ENCODE results near the gene ALDH3B2.

Gene ALDH3B2

GRCh38 chr11:67654225-67654624 lies 20.2 kb downstream of the ALDH3B2 start:
- no peak overlapping the region for H2BK12ac ChIP-seq (ENCODE audit: low read length in 2 of 2)
- H4K8ac ChIP-seq (ENCODE audit: low read length), result no peak overlapping the region
- peaks cover 3% of the 10 kb centered on the region for H3K4me1 ChIP-seq (ENCODE audit: control insufficient read depth, insufficient read depth, low read depth, low read length)
- H3K27ac ChIP-seq (ENCODE audit: low read length, poor library complexity, severe bottlenecking), result no peak overlapping the region
- H3K4ac ChIP-seq (ENCODE audit: low read depth in 1 of 2, low read length in 2 of 2), result no peak overlapping the region
- H3K9ac ChIP-seq (ENCODE audit: low read length), result no peak overlapping the region
- no peak overlapping the region for H3K14ac ChIP-seq (ENCODE audit: low read length in 2 of 2)
- no peak overlapping the region for H2BK5ac ChIP-seq (ENCODE audit: low read depth, low read length, poor library complexity, severe bottlenecking)
- no peaks in the 10 kb centered on the region for H3K36me3 ChIP-seq (ENCODE audit: control insufficient read depth in 1 of 2, insufficient read depth in 2 of 2, low read depth in 1 of 2, low read length in 2 of 2)
- no peak overlapping the region for H2BK15ac ChIP-seq (ENCODE audit: low read depth, poor library complexity, severe bottlenecking)
- no peaks in the 10 kb centered on the region for H3K79me1 ChIP-seq (replicated peaks; ENCODE audit: low read length, poor library complexity, severe bottlenecking)
- H3K18ac ChIP-seq (ENCODE audit: low read depth in 1 of 2, low read length in 2 of 2), result no peak overlapping the region
- no peak overlapping the region for H2BK120ac ChIP-seq (ENCODE audit: low read depth, low read length)
- WGBS, result 81% methylated on average over 9 of the region's 9 CpGs
- no peak overlapping the region for H2AFZ ChIP-seq (ENCODE audit: low read depth, low read length)
- peaks cover 4 to 18% of the 10 kb centered on the region in 2 experiments for H3K27me3 ChIP-seq (ENCODE audit: control insufficient read depth in 1 of 2, insufficient read depth in 1 of 2, low read length in 2 of 2)
- DNase-seq, result no peak
- H3K4me2 ChIP-seq (ENCODE audit: low read length, poor library complexity, severe bottlenecking), result no peak overlapping the region
- H3K9me3 ChIP-seq (ENCODE audit: control insufficient read depth, low read length), result no peaks in the 10 kb centered on the region
- H3K23ac ChIP-seq (ENCODE audit: low read length in 2 of 2), result no peak overlapping the region
- no peak overlapping the region for H2AK5ac ChIP-seq (ENCODE audit: low read length, severe bottlenecking)
- no peak overlapping the region for H4K91ac ChIP-seq (ENCODE audit: low read length)
- H3K4me3 ChIP-seq (ENCODE audit: insufficient read depth in 1 of 2, low read depth in 1 of 2, low read length in 2 of 2), result no peak overlapping the region

GRCh38 chr11:67652965-67653845 lies 21.2 kb downstream of the ALDH3B2 start:
- Histone ChIP-seq H4K91ac (ENCODE audit: low read length) (no peak overlapping the region), H3K4me2 (ENCODE audit: low read length, poor library complexity, severe bottlenecking) (no peak overlapping the region), H2BK120ac (ENCODE audit: low read depth, low read length) (no peak overlapping the region), H3K9me3 (ENCODE audit: control insufficient read depth, low read length) (no peaks in the 10 kb centered on the region), H3K27ac (ENCODE audit: low read length, poor library complexity, severe bottlenecking) (no peak overlapping the region), H2BK15ac (ENCODE audit: low read depth, poor library complexity, severe bottlenecking) (no peak overlapping the region), H3K4ac (ENCODE audit: low read depth in 1 of 2, low read length in 2 of 2) (no peak overlapping the region), H4K8ac (ENCODE audit: low read length) (no peak overlapping the region), H3K4me1 (ENCODE audit: control insufficient read depth, insufficient read depth, low read depth, low read length) (peaks cover 3% of the 10 kb centered on the region), H2AFZ (ENCODE audit: low read depth, low read length) (no peak overlapping the region), H3K23ac (ENCODE audit: low read length in 2 of 2) (no peak overlapping the region), H2BK5ac (ENCODE audit: low read depth, low read length, poor library complexity, severe bottlenecking) (no peak overlapping the region), H2BK12ac (ENCODE audit: low read length in 2 of 2) (no peak overlapping the region), H3K18ac (ENCODE audit: low read depth in 1 of 2, low read length in 2 of 2) (no peak overlapping the region), H3K14ac (ENCODE audit: low read length in 2 of 2) (no peak overlapping the region), H3K9ac (ENCODE audit: low read length) (no peak overlapping the region), H2AK5ac (ENCODE audit: low read length, severe bottlenecking) (no peak overlapping the region), H3K79me1 (replicated peaks; ENCODE audit: low read length, poor library complexity, severe bottlenecking) (no peaks in the 10 kb centered on the region), H3K4me3 (ENCODE audit: insufficient read depth in 1 of 2, low read depth in 1 of 2, low read length in 2 of 2) (no peak overlapping the region), H3K36me3 (ENCODE audit: control insufficient read depth in 1 of 2, insufficient read depth in 2 of 2, low read depth in 1 of 2, low read length in 2 of 2) (no peaks in the 10 kb centered on the region), H3K27me3 (ENCODE audit: control insufficient read depth in 1 of 2, insufficient read depth in 1 of 2, low read length in 2 of 2) (peaks cover 4 to 26% of the 10 kb centered on the region in 2 experiments)
- no peak for DNase-seq
- 86% methylated on average over 12 of the region's 15 CpGs for WGBS

- Histone ChIP-seq H2BK5ac (ENCODE audit: low read depth, low read length, poor library complexity, severe bottlenecking) (no peak overlapping the region), H3K18ac (ENCODE audit: low read depth in 1 of 2, low read length in 2 of 2) (no peak overlapping the region), H4K8ac (ENCODE audit: low read length) (no peak overlapping the region), H3K14ac (ENCODE audit: low read length in 2 of 2) (no peak overlapping the region), H3K9ac (ENCODE audit: low read length) (no peak overlapping the region), H3K4me2 (ENCODE audit: low read length, poor library complexity, severe bottlenecking) (no peak overlapping the region), H3K27me3 (ENCODE audit: control insufficient read depth in 1 of 2, insufficient read depth in 1 of 2, low read length in 2 of 2) (peaks cover 4 to 36% of the 10 kb centered on the region in 2 experiments), H3K27ac (ENCODE audit: low read length, poor library complexity, severe bottlenecking) (no peak overlapping the region), H2BK120ac (ENCODE audit: low read depth, low read length) (no peak overlapping the region), H2AK5ac (ENCODE audit: low read length, severe bottlenecking) (no peak overlapping the region), H3K9me3 (ENCODE audit: control insufficient read depth, low read length) (no peaks in the 10 kb centered on the region), H3K79me1 (replicated peaks; ENCODE audit: low read length, poor library complexity, severe bottlenecking) (no peaks in the 10 kb centered on the region), H3K23ac (ENCODE audit: low read length in 2 of 2) (no peak overlapping the region), H3K4me1 (ENCODE audit: control insufficient read depth, insufficient read depth, low read depth, low read length) (peaks cover 3% of the 10 kb centered on the region), H3K4me3 (ENCODE audit: insufficient read depth in 1 of 2, low read depth in 1 of 2, low read length in 2 of 2) (no peak overlapping the region), H2AFZ (ENCODE audit: low read depth, low read length) (no peak overlapping the region), H4K91ac (ENCODE audit: low read length) (no peak overlapping the region), H3K36me3 (ENCODE audit: control insufficient read depth in 1 of 2, insufficient read depth in 2 of 2, low read depth in 1 of 2, low read length in 2 of 2) (no peaks in the 10 kb centered on the region), H2BK15ac (ENCODE audit: low read depth, poor library complexity, severe bottlenecking) (no peak overlapping the region), H3K4ac (ENCODE audit: low read depth in 1 of 2, low read length in 2 of 2) (no peak overlapping the region), H2BK12ac (ENCODE audit: low read length in 2 of 2) (no peak overlapping the region)
- WGBS, result 83% methylated on average over 11 of the region's 13 CpGs
- no peak for DNase-seq
Measured at GRCh38 chr11:67651976-67652781, 22.2 kb downstream of the ALDH3B2 start.
